Type B pancreatic cell (in vitro differentiated cells): ENCODE results near the gene HDAC11. TPM values are rescaled to one million over a fixed set of nuclear protein-coding genes. Genes with fewer than 3 reads are reported as not detected.

Source experiments
- DNase-seq: peaks from one replicate; pipeline ENCODE4 v3.0.0; 2021; ENCODE audit warnings: mixed read lengths; ENCODE audit not compliant: unreplicated experiment; ENCODE audit errors: extremely low spot score
- H3K27ac Mint-ChIP-seq: 2 replicates; pipeline ENCODE4 v1.8.0; 2021; ENCODE audit warnings: mild to moderate bottlenecking, mixed read lengths
- H3K27me3 Mint-ChIP-seq: 2 replicates; pipeline ENCODE4 v1.8.0; 2021; ENCODE audit warnings: mixed read lengths
- H3K36me3 Mint-ChIP-seq: 2 replicates; pipeline ENCODE4 v1.8.0; 2021; ENCODE audit warnings: mixed read lengths
- H3K4me1 Mint-ChIP-seq: one replicate; pipeline ENCODE4 v1.8.0; 2021; ENCODE audit warnings: mixed read lengths; ENCODE audit not compliant: unreplicated experiment
- H3K4me3 Mint-ChIP-seq: 2 replicates; pipeline ENCODE4 v1.8.0; 2021; ENCODE audit warnings: mild to moderate bottlenecking, mixed read lengths
- H3K9me3 Mint-ChIP-seq: 2 replicates; pipeline ENCODE4 v1.8.0; 2021; ENCODE audit warnings: mixed read lengths
- CTCF ChIP-seq: fragments of 200-600 bp; sonication (generic); conservative IDR thresholded peaks from 2 replicates; pipeline ENCODE4 v1.5.0; 2021; ENCODE audit warnings: antibody characterized with exemption, mild to moderate bottlenecking
- total RNA-seq: library from RNA; stranded (reverse); gene quantifications from 2 replicates; pipeline ENCODE4 v1.2.1, GENCODE V29; 2021; ENCODE audit warnings: low replicate concordance

HDAC11 gene
- total RNA-seq, 1 donor from 2014 or later, result 21.9 TPM

GRCh38 chr3:13501958-13502790 is 22.1 kb downstream of the HDAC11 start:
- no peak overlapping the region for H3K4me3 Mint-ChIP-seq
- peaks cover 18% of the 10 kb centered on the region for H3K4me1 Mint-ChIP-seq
- no peaks in the 10 kb centered on the region for H3K9me3 Mint-ChIP-seq
- H3K36me3 Mint-ChIP-seq, result no peaks in the 10 kb centered on the region
- no peak overlapping the region for H3K27ac Mint-ChIP-seq
- DNase-seq, result no peak
- H3K27me3 Mint-ChIP-seq, result no peaks in the 10 kb centered on the region
- no peak for TF ChIP-seq CTCF

- no peaks in the 10 kb centered on the region for H3K36me3 Mint-ChIP-seq
- H3K27ac Mint-ChIP-seq, result no peak overlapping the region
- TF ChIP-seq CTCF, result no peak
- H3K9me3 Mint-ChIP-seq, result no peaks in the 10 kb centered on the region
- DNase-seq, result no peak
- H3K4me1 Mint-ChIP-seq, result peaks cover 20% of the 10 kb centered on the region
- H3K4me3 Mint-ChIP-seq, result no peak overlapping the region
- H3K27me3 Mint-ChIP-seq, result no peaks in the 10 kb centered on the region
These were observed 22.6 kb downstream of the HDAC11 start for GRCh38 chr3:13502791-13503060.

GRCh38 chr3:13504161-13504831 is 24.2 kb downstream of the HDAC11 start:
- Mint-ChIP-seq H3K36me3 (no peaks in the 10 kb centered on the region), H3K4me1 (peaks cover 20% of the 10 kb centered on the region), H3K27ac (no peak overlapping the region), H3K4me3 (no peak overlapping the region), H3K27me3 (no peaks in the 10 kb centered on the region), H3K9me3 (no peaks in the 10 kb centered on the region)
- no peak for DNase-seq
- TF ChIP-seq CTCF, result no peak

- Mint-ChIP-seq H3K36me3 (no peaks in the 10 kb centered on the region), H3K27me3 (no peaks in the 10 kb centered on the region), H3K4me1 (peaks cover 20% of the 10 kb centered on the region), H3K27ac (no peak overlapping the region), H3K9me3 (no peaks in the 10 kb centered on the region), H3K4me3 (no peak overlapping the region)
- no peak for TF ChIP-seq CTCF
- DNase-seq, result no peak
These were observed 25.3 kb downstream of the HDAC11 start for GRCh38 chr3:13505147-13506130.

- H3K36me3 Mint-ChIP-seq, result no peaks in the 10 kb centered on the region
- no peaks in the 10 kb centered on the region for H3K27me3 Mint-ChIP-seq
- H3K4me1 Mint-ChIP-seq, result peaks cover 15% of the 10 kb centered on the region
- no peak for DNase-seq
- no peaks in the 10 kb centered on the region for H3K9me3 Mint-ChIP-seq
- no peak overlapping the region for H3K27ac Mint-ChIP-seq
- no peak overlapping the region for H3K4me3 Mint-ChIP-seq
- TF ChIP-seq CTCF, result no peak
These were observed 26.1 kb downstream of the HDAC11 start for GRCh38 chr3:13506239-13506638.
